Endothelial cell of umbilical vein (primary cell): ENCODE measurements around the gene BIN1. TPM values are rescaled to one million over a fixed set of nuclear protein-coding genes. Genes with fewer than 3 reads are reported as not detected.

Source experiments
- BruUV-seq: library from RNA; stranded (reverse); fragments of 400-500 nt; replicated peaks from 2 replicates; lab custom pipeline; 2021; lab: Mats Ljungman, UMichigan
- CTCF ChIA-PET: fragments of 300-600, 350-600 bp; sonication (Branson Sonifier 250); formaldehyde crosslinking; loops from one replicate; lab custom pipeline; 2021; ENCODE audit warnings: antibody characterized with exemption, inconsistent platforms; lab: Charles Lee
- POLR2A ChIA-PET: fragments of 300-600, 350-600 bp; sonication (Branson Sonifier 250); formaldehyde crosslinking; loops from one replicate; lab custom pipeline; 2021; ENCODE audit warnings: antibody characterized with exemption, inconsistent platforms; lab: Charles Lee
- DNase-seq: peaks from one replicate; pipeline ENCODE4 v3.0.0-alpha.2; 2011; ENCODE audit warnings: low read depth, low spot score
- FAIRE-seq: peaks from 2 replicates; lab custom pipeline; 2011; peaks lifted over from hg19 to GRCh38; lab: Jason Lieb, UNC
- H2AFZ ChIP-seq: 2 replicates; pipeline ENCODE4 v1.6.0; 2012; ENCODE audit warnings: low read depth, low read length, control low read depth, inconsistent platforms
- H3K27ac ChIP-seq: 2 replicates; pipeline ENCODE4 v1.5.1; 2011; ENCODE audit warnings: low read depth, mild to moderate bottlenecking, control low read depth, low read length, moderate library complexity; ENCODE audit not compliant: insufficient read depth
- H3K27me3 ChIP-seq, 2 experiments: 2 replicates each; pipeline versions ENCODE4 v1.6.0 to v1.6.1; 2011; ENCODE audit warnings: low read length in 2 of 2, mixed read lengths in 1 of 2; ENCODE audit not compliant: control insufficient read depth in 2 of 2, insufficient read depth in 2 of 2
- H3K36me3 ChIP-seq, 2 experiments: 2 replicates in 1 of 2; 3 replicates in 1 of 2; pipeline ENCODE4 v1.5.1; 2011; ENCODE audit warnings: low read length in 2 of 2, mild to moderate bottlenecking in 1 of 2, moderate library complexity in 1 of 2; ENCODE audit not compliant: control insufficient read depth in 2 of 2, insufficient read depth in 2 of 2; ENCODE audit errors: extremely low read depth in 1 of 2
- H3K4me1 ChIP-seq: 3 replicates; pipeline ENCODE4 v1.5.1; 2011; ENCODE audit warnings: mild to moderate bottlenecking, low read length; ENCODE audit not compliant: control insufficient read depth, insufficient read depth; ENCODE audit errors: extremely low read depth
- H3K4me2 ChIP-seq: 2 replicates; pipeline ENCODE4 v1.6.1; 2011; ENCODE audit warnings: low read length, control low read depth, mixed read lengths; ENCODE audit not compliant: insufficient read depth
- H3K4me3 ChIP-seq, 3 experiments: fragments of 200-600 bp in 1 of 3; sonication (generic), shearing (Covaris generic) in 1 of 3; replicated peaks in 1 of 3; 2 replicates each; pipeline ENCODE4 v1.5.1; 2011 to 2016; ENCODE audit warnings: control low read depth in 3 of 3, low read length in 3 of 3, mild to moderate bottlenecking in 2 of 3, inconsistent platforms in 1 of 3, low read depth in 1 of 3, moderate library complexity in 1 of 3; ENCODE audit not compliant: insufficient read depth in 1 of 3
- H3K79me2 ChIP-seq: 2 replicates; pipeline ENCODE4 v1.6.0; 2012; ENCODE audit warnings: low read length, inconsistent platforms; ENCODE audit not compliant: control insufficient read depth, insufficient read depth
- H3K9ac ChIP-seq: replicated peaks from 2 replicates; pipeline ENCODE3; 2011; ENCODE audit warnings: low read length, control low read depth; ENCODE audit not compliant: insufficient read depth; ENCODE audit errors: extremely low read depth
- H3K9me1 ChIP-seq: replicated peaks from 3 replicates; pipeline ENCODE4 v1.6.0; 2011; ENCODE audit warnings: mild to moderate bottlenecking, low read length; ENCODE audit not compliant: control insufficient read depth, insufficient read depth; ENCODE audit errors: extremely low read depth
- H3K9me3 ChIP-seq: replicated peaks from 2 replicates; pipeline ENCODE4 v1.5.1; 2012; ENCODE audit warnings: low read length, inconsistent platforms; ENCODE audit not compliant: control insufficient read depth, insufficient read depth
- H4K20me1 ChIP-seq: replicated peaks from 2 replicates; pipeline ENCODE3; 2011; ENCODE audit warnings: mild to moderate bottlenecking, low read length; ENCODE audit not compliant: control insufficient read depth, insufficient read depth; ENCODE audit errors: extremely low read depth
- CTCF ChIP-seq, 2 donors: IDR thresholded peaks; 1 replicate in 1 of 2; 2 replicates in 1 of 2; pipeline ENCODE4 v1.5.1; 2011; ENCODE audit warnings: low read length in 2 of 2, mild to moderate bottlenecking in 2 of 2, moderate library complexity in 2 of 2, control low read depth in 1 of 2, inconsistent platforms in 1 of 2, low read depth in 1 of 2; ENCODE audit not compliant: insufficient read depth in 1 of 2; ENCODE audit errors: extremely low read depth in 1 of 2
- EZH2 ChIP-seq: IDR thresholded peaks from 2 replicates; pipeline ENCODE4 v1.6.1; 2012; ENCODE audit warnings: borderline replicate concordance, low read depth, mild to moderate bottlenecking, moderate library complexity, low read length, inconsistent platforms; ENCODE audit not compliant: severe bottlenecking
- FOS ChIP-seq: IDR thresholded peaks from 2 replicates; pipeline ENCODE4 v1.6.1; 2011; ENCODE audit warnings: mild to moderate bottlenecking, low read length, moderate library complexity, borderline replicate concordance; ENCODE audit not compliant: insufficient read depth
- GATA2 ChIP-seq: IDR thresholded peaks from 2 replicates; pipeline ENCODE4 v1.7.0; 2011; ENCODE audit warnings: low read depth, mild to moderate bottlenecking, moderate library complexity, mixed read lengths, low read length; ENCODE audit not compliant: insufficient read length, insufficient read depth
- JUN ChIP-seq: IDR thresholded peaks from 2 replicates; pipeline ENCODE4 v1.6.1; 2011; ENCODE audit warnings: borderline replicate concordance, low read depth; ENCODE audit not compliant: insufficient read length, insufficient read depth
- MAX ChIP-seq: IDR thresholded peaks from 2 replicates; pipeline ENCODE4 v1.6.1; 2011; ENCODE audit not compliant: insufficient read depth, insufficient read length
- MYC ChIP-seq: IDR thresholded peaks from one replicate; pipeline ENCODE4 v1.6.1; 2011; ENCODE audit warnings: mild to moderate bottlenecking, low read depth, low read length
- POLR2A ChIP-seq: IDR thresholded peaks from 2 replicates; pipeline ENCODE4 v1.6.1; 2012; ENCODE audit warnings: low read depth, mild to moderate bottlenecking, control low read depth, low read length
- POLR2AphosphoS5 ChIP-seq: IDR thresholded peaks from 2 replicates; pipeline ENCODE4 v1.6.1; 2012; ENCODE audit warnings: low read depth, mild to moderate bottlenecking, control low read depth, low read length, moderate library complexity; ENCODE audit not compliant: insufficient read depth
- dilution Hi-C: fragments of 300-500 bp; cut with MboI; formaldehyde crosslinking; loops from one replicate; pipeline ENCODE4 v1.15.0; 2019; ENCODE audit warnings: low sequenced_read_pairs; ENCODE audit not compliant: extremely low pct_ligation_motif_present
- intact Hi-C: fragments of 100-400 bp; cut with micrococcal nuclease; formaldehyde crosslinking; loops from one replicate; pipeline ENCODE4 v1.10.0; 2022
- polyA plus RNA-seq, 4 experiments: library from polyadenylated mRNA; depleted of rRNA in 3 of 4; stranded (reverse) in 3 of 4; unstranded in 1 of 4; fragments of >200 nt; gene quantifications; 2 replicates each; pipeline versions ENCODE4 v1.2.1 to v1.2.3, GENCODE V29; 2011 to 2012; ENCODE audit warnings: missing spikeins in 1 of 4
- total RNA-seq: library from RNA; stranded (reverse); gene quantifications from 2 replicates; pipeline ENCODE4 v1.2.3, GENCODE V29; 2021

BIN1 gene
- total and polyA plus RNA-seq, 2 donors (not counting 3 experiments of a cell fraction or from before 2014, with no cell fraction given) = 26.3 to 36.9 TPM

- dilution Hi-C loops = no loop called here
- TF ChIP-seq POLR2A = no peak
- no peak for TF ChIP-seq CTCF (IDR thresholded peaks at IDR 0.05; ENCODE audit: extremely low read depth in 1 of 2, insufficient read depth in 1 of 2, low read depth in 1 of 2, low read length in 2 of 2)
- no peak for TF ChIP-seq MYC
- TF ChIP-seq FOS = no peak
- TF ChIP-seq MAX = no peak
- TF ChIP-seq JUN = no peak
- no peak for TF ChIP-seq POLR2AphosphoS5
- no peak for TF ChIP-seq GATA2
- TF ChIP-seq EZH2 = no peak
- ChIA-PET POLR2A (interaction anchor here (0.6 kb wide), 1 partner anchor 91 kb away, joined by 4 read pairs; no protein-coding TSS in a partner anchor), CTCF (interaction anchor here (1.6 kb wide), 1 partner anchor 42 kb away, joined by 6 read pairs; no protein-coding TSS in a partner anchor)
- no TSS peak for BruUV-seq
- Histone ChIP-seq H3K9me3 (no peaks in the 10 kb centered on the region), H3K27me3 (peaks cover 4% of the 10 kb centered on the region in 2 experiments), H3K4me3 (no peak overlapping the region), H3K9ac (no peak overlapping the region), H3K79me2 (no peaks in the 10 kb centered on the region), H3K9me1 (no peaks in the 10 kb centered on the region), H3K4me1 (peaks cover 11% of the 10 kb centered on the region), H3K36me3 (no peaks in the 10 kb centered on the region), H2AFZ (no peak overlapping the region), H4K20me1 (no peaks in the 10 kb centered on the region), H3K27ac (no peak overlapping the region), H3K4me2 (no peak overlapping the region)
- DNase-seq (no peak), FAIRE-seq (no peak)
- intact Hi-C loops = no loop called here
Observed at GRCh38 chr2:127014224-127014623, 92.7 kb downstream of the BIN1 start.
